PC-9 (cell line): ENCODE results near the gene C18orf32. TPM values are rescaled to one million over a fixed set of nuclear protein-coding genes. Genes with fewer than 3 reads are reported as not detected.

Source experiments
- BruUV-seq: library from RNA; stranded (reverse); fragments of 400-500 nt; replicated peaks from 2 replicates; lab custom pipeline; 2021; lab: Mats Ljungman, UMichigan
- CTCF ChIA-PET: fragments of 300-600 bp; sonication (Branson Sonifier 250); formaldehyde crosslinking; loops from one replicate; lab custom pipeline; 2022; ENCODE audit warnings: antibody characterized with exemption; lab: Charles Lee
- POLR2A ChIA-PET: fragments of 300-600 bp; sonication (Branson Sonifier 250); formaldehyde crosslinking; loops from one replicate; lab custom pipeline; 2022; ENCODE audit warnings: antibody characterized with exemption; ENCODE audit not compliant: unreplicated experiment; lab: Charles Lee
- DNase-seq, 2 experiments: peaks; one replicate each; pipeline versions ENCODE4 v3.0.0 to v3.0.0-alpha.2; 2015 to 2022; ENCODE audit warnings: mixed read lengths in 1 of 2
- H2AFZ ChIP-seq: fragments of 200-600 bp; sonication (generic); 2 replicates; pipeline ENCODE4 v1.8.1; 2017; ENCODE audit warnings: antibody characterized with exemption
- H3F3A ChIP-seq: fragments of 200-600 bp; sonication (generic); 2 replicates; pipeline ENCODE4 v1.8.1; 2017; ENCODE audit warnings: antibody characterized with exemption, mild to moderate bottlenecking, low read depth; ENCODE audit not compliant: insufficient read depth
- H3K27ac ChIP-seq: fragments of 200-600 bp; sonication (generic); 2 replicates; pipeline ENCODE4 v1.6.1; 2016; ENCODE audit warnings: mixed run types
- H3K27me3 ChIP-seq: fragments of 200-600 bp; sonication (generic); 2 replicates; pipeline ENCODE4 v1.6.1; 2016; ENCODE audit warnings: low read depth, mixed run types; ENCODE audit not compliant: insufficient read depth
- H3K36me3 ChIP-seq: fragments of 200-600 bp; sonication (generic); 2 replicates; pipeline ENCODE4 v1.6.1; 2016; ENCODE audit warnings: low read depth, mixed run types
- H3K4me1 ChIP-seq: fragments of 200-600 bp; sonication (generic); replicated peaks from 2 replicates; pipeline ENCODE4 v1.6.1; 2016; ENCODE audit warnings: mixed run types; ENCODE audit not compliant: insufficient read depth
- H3K4me2 ChIP-seq: fragments of 200-600 bp; sonication (generic); 2 replicates; pipeline ENCODE4 v1.6.1; 2017; ENCODE audit warnings: mixed run types
- H3K4me3 ChIP-seq: fragments of 200-600 bp; sonication (generic); 2 replicates; pipeline ENCODE4 v1.6.1; 2016; ENCODE audit warnings: mixed run types
- H3K79me2 ChIP-seq: fragments of 200-600 bp; sonication (generic); 2 replicates; pipeline ENCODE4 v1.6.1; 2017; ENCODE audit warnings: low read depth, mixed run types
- H3K9me2 ChIP-seq: fragments of 200-600 bp; sonication (generic); 2 replicates; pipeline ENCODE4 v1.8.1; 2017; ENCODE audit warnings: mild to moderate bottlenecking; ENCODE audit not compliant: insufficient read depth
- H3K9me3 ChIP-seq: fragments of 200-600 bp; sonication (generic); 2 replicates; pipeline ENCODE4 v1.8.1; 2016; ENCODE audit warnings: low read depth; ENCODE audit not compliant: insufficient read depth
- H4K20me1 ChIP-seq: fragments of 200-600 bp; sonication (generic); 2 replicates; pipeline ENCODE4 v1.8.1; 2017; ENCODE audit not compliant: insufficient read depth
- EZH2 ChIP-seq: fragments of 200-600 bp; sonication (generic); IDR thresholded peaks from 2 replicates; pipeline ENCODE4 v1.8.0; 2017; ENCODE audit warnings: antibody characterized with exemption, low read depth
- intact Hi-C: fragments of 100-400 bp; cut with micrococcal nuclease; formaldehyde crosslinking; loops from one replicate; pipeline ENCODE4 v1.10.0; 2022; ENCODE audit not compliant: unreplicated experiment
- total RNA-seq: library from RNA; stranded (reverse); gene quantifications from 2 replicates; pipeline ENCODE4 v1.2.3, GENCODE V29; 2021
- TF ChIP-seq, protein P1 (sequence below): fragments of 200-600 bp; sonication (generic); conservative IDR thresholded peaks from 2 replicates; pipeline ENCODE4 v1.6.1; 2017; ENCODE audit warnings: mixed run types, antibody characterized with exemption, mild to moderate bottlenecking, moderate library complexity

C18orf32 gene
- total RNA-seq, 1 experiment from 2014 or later = 19.2 TPM

DNA sequence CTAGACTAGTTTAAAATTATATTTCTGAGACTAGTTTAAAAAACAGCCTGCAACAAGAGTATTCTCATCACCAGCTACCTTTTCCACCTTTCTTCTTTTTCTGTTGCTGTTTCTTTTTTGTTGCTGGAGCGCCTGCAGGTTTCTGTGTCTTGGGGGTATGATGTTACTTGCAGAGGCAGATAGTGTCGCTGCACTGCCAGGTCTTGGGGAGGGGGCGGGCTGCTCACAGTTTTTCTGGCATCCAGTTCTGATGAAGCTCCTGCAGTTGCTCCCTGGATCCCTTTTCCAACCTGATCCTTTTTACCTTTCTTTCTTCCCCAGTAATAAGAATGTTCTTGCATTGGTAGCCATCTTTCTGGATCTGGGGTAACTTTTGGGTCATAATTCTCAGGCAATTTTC, 8.0 kb upstream of the C18orf32 start:
- Histone ChIP-seq H2AFZ (no peak overlapping the region), H3F3A (peaks cover 22% of the 10 kb centered on the region), H3K9me3 (peaks cover 5% of the 10 kb centered on the region; the same call in 1 of the 2 replicates), H3K36me3 (peaks cover 17% of the 10 kb centered on the region), H4K20me1 (peaks cover 6% of the 10 kb centered on the region; the same call in 1 of the 2 replicates), H3K4me2 (no peak overlapping the region), H3K4me1 (peaks cover 11% of the 10 kb centered on the region), H3K79me2 (peaks cover 22% of the 10 kb centered on the region), H3K4me3 (no peak overlapping the region), H3K27me3 (no peaks in the 10 kb centered on the region), H3K27ac (no peak overlapping the region), H3K9me2 (no peaks in the 10 kb centered on the region)
- CTCF ChIA-PET = interaction anchor here (0.6 kb wide), 1 partner anchor 213 kb away, joined by 3 read pairs; no protein-coding TSS in a partner anchor
- no TSS peak for BruUV-seq
- no peak for DNase-seq
- POLR2A ChIA-PET = no interaction called here
- TF ChIP-seq EZH2 = no peak
- TF ChIP-seq, protein P1, sequence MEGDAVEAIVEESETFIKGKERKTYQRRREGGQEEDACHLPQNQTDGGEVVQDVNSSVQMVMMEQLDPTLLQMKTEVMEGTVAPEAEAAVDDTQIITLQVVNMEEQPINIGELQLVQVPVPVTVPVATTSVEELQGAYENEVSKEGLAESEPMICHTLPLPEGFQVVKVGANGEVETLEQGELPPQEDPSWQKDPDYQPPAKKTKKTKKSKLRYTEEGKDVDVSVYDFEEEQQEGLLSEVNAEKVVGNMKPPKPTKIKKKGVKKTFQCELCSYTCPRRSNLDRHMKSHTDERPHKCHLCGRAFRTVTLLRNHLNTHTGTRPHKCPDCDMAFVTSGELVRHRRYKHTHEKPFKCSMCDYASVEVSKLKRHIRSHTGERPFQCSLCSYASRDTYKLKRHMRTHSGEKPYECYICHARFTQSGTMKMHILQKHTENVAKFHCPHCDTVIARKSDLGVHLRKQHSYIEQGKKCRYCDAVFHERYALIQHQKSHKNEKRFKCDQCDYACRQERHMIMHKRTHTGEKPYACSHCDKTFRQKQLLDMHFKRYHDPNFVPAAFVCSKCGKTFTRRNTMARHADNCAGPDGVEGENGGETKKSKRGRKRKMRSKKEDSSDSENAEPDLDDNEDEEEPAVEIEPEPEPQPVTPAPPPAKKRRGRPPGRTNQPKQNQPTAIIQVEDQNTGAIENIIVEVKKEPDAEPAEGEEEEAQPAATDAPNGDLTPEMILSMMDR = no peak
- intact Hi-C loops = no loop called here

DNA sequence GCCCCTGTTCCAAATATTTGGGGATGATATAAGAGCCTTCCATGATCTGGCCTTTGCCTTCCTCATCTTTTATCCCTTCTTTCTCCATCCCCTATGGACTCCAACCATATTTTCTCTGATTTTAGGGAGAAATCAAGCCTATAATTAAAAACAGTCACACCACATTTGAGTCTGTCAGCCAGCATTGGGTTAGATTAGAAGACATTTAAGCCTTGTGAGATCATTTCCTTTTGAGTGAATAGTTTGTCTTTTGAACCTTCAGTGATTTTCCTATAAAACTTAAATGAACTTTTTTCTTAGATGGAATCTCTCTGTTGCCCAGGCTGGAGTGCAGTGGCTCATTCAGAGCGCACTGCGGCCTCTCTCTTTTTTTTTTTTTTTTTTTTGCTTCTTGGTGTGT, 7.6 kb upstream of the C18orf32 start:
- Histone ChIP-seq H4K20me1 (peaks cover 10% of the 10 kb centered on the region; the same call in 1 of the 2 replicates), H3K27ac (no peak overlapping the region), H3K9me3 (peaks cover 5% of the 10 kb centered on the region; the same call in 1 of the 2 replicates), H3K9me2 (no peaks in the 10 kb centered on the region), H3K4me3 (no peak overlapping the region), H3K4me2 (no peak overlapping the region), H3K27me3 (no peaks in the 10 kb centered on the region), H3K4me1 (peaks cover 15% of the 10 kb centered on the region), H3K36me3 (peaks cover 22% of the 10 kb centered on the region), H3K79me2 (peaks cover 27% of the 10 kb centered on the region), H2AFZ (no peak overlapping the region), H3F3A (peaks cover 26% of the 10 kb centered on the region)
- ChIA-PET POLR2A (no interaction called here), CTCF (no interaction called here)
- TF ChIP-seq, protein P1 = no peak
- no peak for TF ChIP-seq EZH2
- DNase-seq = no peak
- no TSS peak for BruUV-seq
- intact Hi-C loops = no loop called here

DNA sequence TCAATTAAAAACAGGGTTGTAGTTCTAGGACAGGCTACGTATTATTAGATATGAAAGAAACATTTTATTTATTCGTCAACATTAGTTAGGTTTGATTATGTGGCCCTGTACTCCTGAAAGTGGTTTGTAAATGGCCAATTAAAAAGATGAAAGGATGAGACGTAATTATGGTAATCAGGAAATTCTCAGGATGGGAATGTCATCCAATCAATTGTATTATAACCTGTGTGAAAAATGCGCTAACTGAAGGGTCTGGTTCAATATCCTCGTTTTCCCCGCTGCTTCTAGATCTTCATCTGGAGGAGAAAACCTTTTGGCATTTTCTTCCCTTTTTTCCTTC, 5.6 kb upstream of the C18orf32 start:
- TF ChIP-seq, protein P1 = no peak
- no peak for TF ChIP-seq EZH2
- Histone ChIP-seq H3K27ac (no peak overlapping the region), H3K4me1 (peaks cover 22% of the 10 kb centered on the region), H3K9me3 (peaks cover 5% of the 10 kb centered on the region; the same call in 1 of the 2 replicates), H3K4me3 (no peak overlapping the region; the same call in 1 of the 2 replicates), H3K9me2 (no peaks in the 10 kb centered on the region), H3K36me3 (peaks cover 30% of the 10 kb centered on the region), H4K20me1 (peaks cover 18% of the 10 kb centered on the region; the same call in 1 of the 2 replicates), H3K79me2 (peaks cover 32% of the 10 kb centered on the region), H3K27me3 (no peaks in the 10 kb centered on the region), H3F3A (peaks cover 46% of the 10 kb centered on the region), H3K4me2 (peak overlapping the region; percentile 49), H2AFZ (no peak overlapping the region)
- BruUV-seq = no TSS peak
- intact Hi-C loops = no loop called here
- ChIA-PET POLR2A (interaction anchor here (0.6 kb wide), 1 partner anchor 232 kb away, joined by 3 read pairs; no protein-coding TSS in a partner anchor), CTCF (no interaction called here)
- DNase-seq = no peak
